Endothelial cell of umbilical vein (primary cell): ENCODE measurements around the gene C16orf90. TPM values are rescaled to one million over a fixed set of nuclear protein-coding genes. Genes with fewer than 3 reads are reported as not detected.

Experiments
- BruUV-seq: library from RNA; stranded (reverse); fragments of 400-500 nt; replicated peaks from 2 replicates; lab custom pipeline; 2021; lab: Mats Ljungman, UMichigan
- CTCF ChIA-PET: fragments of 300-600, 350-600 bp; sonication (Branson Sonifier 250); formaldehyde crosslinking; loops from one replicate; lab custom pipeline; 2021; ENCODE audit warnings: antibody characterized with exemption, inconsistent platforms; lab: Charles Lee
- POLR2A ChIA-PET: fragments of 300-600, 350-600 bp; sonication (Branson Sonifier 250); formaldehyde crosslinking; loops from one replicate; lab custom pipeline; 2021; ENCODE audit warnings: antibody characterized with exemption, inconsistent platforms; lab: Charles Lee
- DNase-seq: peaks from one replicate; pipeline ENCODE4 v3.0.0-alpha.2; 2011; ENCODE audit warnings: low read depth, low spot score
- FAIRE-seq: peaks from 2 replicates; lab custom pipeline; 2011; peaks lifted over from hg19 to GRCh38; lab: Jason Lieb, UNC
- H2AFZ ChIP-seq: 2 replicates; pipeline ENCODE4 v1.6.0; 2012; ENCODE audit warnings: low read depth, low read length, control low read depth, inconsistent platforms
- H3K27ac ChIP-seq: 2 replicates; pipeline ENCODE4 v1.5.1; 2011; ENCODE audit warnings: low read depth, mild to moderate bottlenecking, control low read depth, low read length, moderate library complexity; ENCODE audit not compliant: insufficient read depth
- H3K27me3 ChIP-seq, 2 experiments: 2 replicates each; pipeline versions ENCODE4 v1.6.0 to v1.6.1; 2011; ENCODE audit warnings: low read length in 2 of 2, mixed read lengths in 1 of 2; ENCODE audit not compliant: control insufficient read depth in 2 of 2, insufficient read depth in 2 of 2
- H3K36me3 ChIP-seq, 2 experiments: 2 replicates in 1 of 2; 3 replicates in 1 of 2; pipeline ENCODE4 v1.5.1; 2011; ENCODE audit warnings: low read length in 2 of 2, mild to moderate bottlenecking in 1 of 2, moderate library complexity in 1 of 2; ENCODE audit not compliant: control insufficient read depth in 2 of 2, insufficient read depth in 2 of 2; ENCODE audit errors: extremely low read depth in 1 of 2
- H3K4me1 ChIP-seq: 3 replicates; pipeline ENCODE4 v1.5.1; 2011; ENCODE audit warnings: mild to moderate bottlenecking, low read length; ENCODE audit not compliant: control insufficient read depth, insufficient read depth; ENCODE audit errors: extremely low read depth
- H3K4me2 ChIP-seq: 2 replicates; pipeline ENCODE4 v1.6.1; 2011; ENCODE audit warnings: low read length, control low read depth, mixed read lengths; ENCODE audit not compliant: insufficient read depth
- H3K4me3 ChIP-seq, 3 experiments: fragments of 200-600 bp in 1 of 3; sonication (generic), shearing (Covaris generic) in 1 of 3; replicated peaks in 1 of 3; 2 replicates each; pipeline ENCODE4 v1.5.1; 2011 to 2016; ENCODE audit warnings: control low read depth in 3 of 3, low read length in 3 of 3, mild to moderate bottlenecking in 2 of 3, inconsistent platforms in 1 of 3, low read depth in 1 of 3, moderate library complexity in 1 of 3; ENCODE audit not compliant: insufficient read depth in 1 of 3
- H3K79me2 ChIP-seq: 2 replicates; pipeline ENCODE4 v1.6.0; 2012; ENCODE audit warnings: low read length, inconsistent platforms; ENCODE audit not compliant: control insufficient read depth, insufficient read depth
- H3K9ac ChIP-seq: replicated peaks from 2 replicates; pipeline ENCODE3; 2011; ENCODE audit warnings: low read length, control low read depth; ENCODE audit not compliant: insufficient read depth; ENCODE audit errors: extremely low read depth
- H3K9me1 ChIP-seq: replicated peaks from 3 replicates; pipeline ENCODE4 v1.6.0; 2011; ENCODE audit warnings: mild to moderate bottlenecking, low read length; ENCODE audit not compliant: control insufficient read depth, insufficient read depth; ENCODE audit errors: extremely low read depth
- H3K9me3 ChIP-seq: replicated peaks from 2 replicates; pipeline ENCODE4 v1.5.1; 2012; ENCODE audit warnings: low read length, inconsistent platforms; ENCODE audit not compliant: control insufficient read depth, insufficient read depth
- H4K20me1 ChIP-seq: replicated peaks from 2 replicates; pipeline ENCODE3; 2011; ENCODE audit warnings: mild to moderate bottlenecking, low read length; ENCODE audit not compliant: control insufficient read depth, insufficient read depth; ENCODE audit errors: extremely low read depth
- CTCF ChIP-seq, 2 donors: IDR thresholded peaks; 1 replicate in 1 of 2; 2 replicates in 1 of 2; pipeline ENCODE4 v1.5.1; 2011; ENCODE audit warnings: low read length in 2 of 2, mild to moderate bottlenecking in 2 of 2, moderate library complexity in 2 of 2, control low read depth in 1 of 2, inconsistent platforms in 1 of 2, low read depth in 1 of 2; ENCODE audit not compliant: insufficient read depth in 1 of 2; ENCODE audit errors: extremely low read depth in 1 of 2
- EZH2 ChIP-seq: IDR thresholded peaks from 2 replicates; pipeline ENCODE4 v1.6.1; 2012; ENCODE audit warnings: borderline replicate concordance, low read depth, mild to moderate bottlenecking, moderate library complexity, low read length, inconsistent platforms; ENCODE audit not compliant: severe bottlenecking
- FOS ChIP-seq: IDR thresholded peaks from 2 replicates; pipeline ENCODE4 v1.6.1; 2011; ENCODE audit warnings: mild to moderate bottlenecking, low read length, moderate library complexity, borderline replicate concordance; ENCODE audit not compliant: insufficient read depth
- GATA2 ChIP-seq: IDR thresholded peaks from 2 replicates; pipeline ENCODE4 v1.7.0; 2011; ENCODE audit warnings: low read depth, mild to moderate bottlenecking, moderate library complexity, mixed read lengths, low read length; ENCODE audit not compliant: insufficient read length, insufficient read depth
- JUN ChIP-seq: IDR thresholded peaks from 2 replicates; pipeline ENCODE4 v1.6.1; 2011; ENCODE audit warnings: borderline replicate concordance, low read depth; ENCODE audit not compliant: insufficient read length, insufficient read depth
- MAX ChIP-seq: IDR thresholded peaks from 2 replicates; pipeline ENCODE4 v1.6.1; 2011; ENCODE audit not compliant: insufficient read depth, insufficient read length
- MYC ChIP-seq: IDR thresholded peaks from one replicate; pipeline ENCODE4 v1.6.1; 2011; ENCODE audit warnings: mild to moderate bottlenecking, low read depth, low read length
- POLR2A ChIP-seq: IDR thresholded peaks from 2 replicates; pipeline ENCODE4 v1.6.1; 2012; ENCODE audit warnings: low read depth, mild to moderate bottlenecking, control low read depth, low read length
- POLR2AphosphoS5 ChIP-seq: IDR thresholded peaks from 2 replicates; pipeline ENCODE4 v1.6.1; 2012; ENCODE audit warnings: low read depth, mild to moderate bottlenecking, control low read depth, low read length, moderate library complexity; ENCODE audit not compliant: insufficient read depth
- dilution Hi-C: fragments of 300-500 bp; cut with MboI; formaldehyde crosslinking; loops from one replicate; pipeline ENCODE4 v1.15.0; 2019; ENCODE audit warnings: low sequenced_read_pairs; ENCODE audit not compliant: extremely low pct_ligation_motif_present
- intact Hi-C: fragments of 100-400 bp; cut with micrococcal nuclease; formaldehyde crosslinking; loops from one replicate; pipeline ENCODE4 v1.10.0; 2022
- polyA plus RNA-seq, 4 experiments: library from polyadenylated mRNA; depleted of rRNA in 3 of 4; stranded (reverse) in 3 of 4; unstranded in 1 of 4; fragments of >200 nt; gene quantifications; 2 replicates each; pipeline versions ENCODE4 v1.2.1 to v1.2.3, GENCODE V29; 2011 to 2012; ENCODE audit warnings: missing spikeins in 1 of 4
- total RNA-seq: library from RNA; stranded (reverse); gene quantifications from 2 replicates; pipeline ENCODE4 v1.2.3, GENCODE V29; 2021

C16orf90 gene
- total and polyA plus RNA-seq, 2 donors (not counting 3 experiments of a cell fraction or from before 2014, with no cell fraction given), result not detected

- ChIA-PET POLR2A (no interaction called here), CTCF (interaction anchor here (1.1 kb wide), 1 partner anchor 22 kb away, joined by 3 read pairs; no protein-coding TSS in a partner anchor)
- Histone ChIP-seq H3K27me3 (no peaks in the 10 kb centered on the region), H3K4me1 (no peaks in the 10 kb centered on the region), H2AFZ (no peak overlapping the region), H3K4me2 (no peak overlapping the region), H3K79me2 (no peaks in the 10 kb centered on the region), H3K4me3 (no peak overlapping the region), H3K9me3 (no peaks in the 10 kb centered on the region), H3K9ac (no peak overlapping the region), H4K20me1 (no peaks in the 10 kb centered on the region), H3K9me1 (no peaks in the 10 kb centered on the region), H3K36me3 (peaks cover 2 to 11% of the 10 kb centered on the region in 2 experiments), H3K27ac (no peak overlapping the region)
- no peak for DNase-seq
- no TSS peak for BruUV-seq
- dilution Hi-C loops, result no loop called here
- intact Hi-C loops, result no loop called here
- no peak for FAIRE-seq
- TF ChIP-seq CTCF (IDR thresholded peaks at IDR 0.05; ENCODE audit: extremely low read depth in 1 of 2, insufficient read depth in 1 of 2, low read depth in 1 of 2, low read length in 2 of 2) (no peak), POLR2AphosphoS5 (no peak), EZH2 (no peak), MAX (no peak), POLR2A (no peak), FOS (no peak), MYC (no peak), JUN (no peak), GATA2 (no peak)
Observed at GRCh38 chr16:3518986-3519348, 23.7 kb upstream of the C16orf90 start.
